RWPE2 (cell line): ENCODE measurements around the gene PPP1R2.

ENCODE experiments used
- ATAC-seq: fragments of 200-7000 bp; cut with Tn5 transposase; 3 replicates; pipeline ENCODE4 v1.9.1; 2021; ENCODE audit warnings: low read depth
- DNase-seq: peaks from one replicate; pipeline ENCODE4 v3.0.0-alpha.2; 2020; ENCODE audit warnings: low spot score
- H3K27ac ChIP-seq: fragments of 450-650 bp; 2 replicates; pipeline ENCODE4 v1.5.1; 2017; ENCODE audit warnings: mild to moderate bottlenecking; ENCODE audit not compliant: poor library complexity, severe bottlenecking
- H3K27me3 ChIP-seq: fragments of 250-450 bp; sonication (Bioruptor Pico); 2 replicates; pipeline ENCODE4 v1.5.1; 2021; ENCODE audit warnings: mild to moderate bottlenecking, moderate library complexity; ENCODE audit not compliant: insufficient read depth, poor library complexity, severe bottlenecking
- H3K36me3 ChIP-seq: fragments of 250-450 bp; sonication (Bioruptor Pico); 2 replicates; pipeline ENCODE4 v1.5.1; 2020; ENCODE audit warnings: low read depth, mild to moderate bottlenecking, moderate library complexity
- H3K4me1 ChIP-seq: fragments of 250-450 bp; sonication (Bioruptor Pico); 2 replicates; pipeline ENCODE4 v1.5.1; 2021; ENCODE audit warnings: mild to moderate bottlenecking, moderate library complexity; ENCODE audit not compliant: insufficient read depth, poor library complexity, severe bottlenecking
- H3K4me3 ChIP-seq: fragments of 250-450 bp; sonication (Bioruptor Pico); 2 replicates; pipeline ENCODE4 v1.5.1; 2021; ENCODE audit warnings: mild to moderate bottlenecking, moderate library complexity; ENCODE audit not compliant: severe bottlenecking
- H3K9me3 ChIP-seq: fragments of 250-450 bp; sonication (Bioruptor Pico); 2 replicates; pipeline ENCODE4 v1.5.1; 2021; ENCODE audit warnings: mild to moderate bottlenecking, moderate library complexity; ENCODE audit not compliant: severe bottlenecking
- TF ChIP-seq, protein P1 (sequence below): fragments of 450-650 bp; IDR thresholded peaks from one replicate; pipeline ENCODE4 v1.5.1; 2017; ENCODE audit warnings: mild to moderate bottlenecking, moderate library complexity; ENCODE audit not compliant: poor library complexity, severe bottlenecking

PPP1R2 gene

DNA sequence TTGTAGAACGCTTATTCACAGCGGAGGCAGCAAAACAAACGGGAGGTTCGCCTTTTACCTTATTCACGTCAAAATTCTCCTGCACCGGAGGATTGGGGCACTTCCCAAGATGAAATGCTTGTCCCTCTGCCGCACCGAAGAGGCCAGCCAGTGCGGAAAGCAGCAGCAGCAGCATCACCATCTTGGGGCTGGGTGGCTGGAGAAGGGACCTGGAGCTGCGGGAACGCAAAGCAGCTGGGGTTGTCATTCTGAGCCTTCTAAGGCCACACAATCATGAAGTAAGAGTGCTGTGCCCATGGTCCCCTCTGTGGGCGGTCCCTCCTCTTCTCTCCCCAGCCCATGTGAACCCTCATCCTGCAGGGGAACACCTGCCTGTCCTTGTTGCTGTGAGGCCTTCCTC is 36.2 kb upstream of the PPP1R2 start:
- no peaks in the 10 kb centered on the region for H3K36me3 ChIP-seq
- ATAC-seq (no peak), DNase-seq (no peak)
- no peak overlapping the region for H3K4me3 ChIP-seq
- H3K27me3 ChIP-seq, result no peaks in the 10 kb centered on the region
- TF ChIP-seq, protein P1, sequence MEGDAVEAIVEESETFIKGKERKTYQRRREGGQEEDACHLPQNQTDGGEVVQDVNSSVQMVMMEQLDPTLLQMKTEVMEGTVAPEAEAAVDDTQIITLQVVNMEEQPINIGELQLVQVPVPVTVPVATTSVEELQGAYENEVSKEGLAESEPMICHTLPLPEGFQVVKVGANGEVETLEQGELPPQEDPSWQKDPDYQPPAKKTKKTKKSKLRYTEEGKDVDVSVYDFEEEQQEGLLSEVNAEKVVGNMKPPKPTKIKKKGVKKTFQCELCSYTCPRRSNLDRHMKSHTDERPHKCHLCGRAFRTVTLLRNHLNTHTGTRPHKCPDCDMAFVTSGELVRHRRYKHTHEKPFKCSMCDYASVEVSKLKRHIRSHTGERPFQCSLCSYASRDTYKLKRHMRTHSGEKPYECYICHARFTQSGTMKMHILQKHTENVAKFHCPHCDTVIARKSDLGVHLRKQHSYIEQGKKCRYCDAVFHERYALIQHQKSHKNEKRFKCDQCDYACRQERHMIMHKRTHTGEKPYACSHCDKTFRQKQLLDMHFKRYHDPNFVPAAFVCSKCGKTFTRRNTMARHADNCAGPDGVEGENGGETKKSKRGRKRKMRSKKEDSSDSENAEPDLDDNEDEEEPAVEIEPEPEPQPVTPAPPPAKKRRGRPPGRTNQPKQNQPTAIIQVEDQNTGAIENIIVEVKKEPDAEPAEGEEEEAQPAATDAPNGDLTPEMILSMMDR, result no peak
- H3K9me3 ChIP-seq, result no peaks in the 10 kb centered on the region
- peaks cover 8% of the 10 kb centered on the region for H3K4me1 ChIP-seq
- H3K27ac ChIP-seq, result no peak overlapping the region

DNA sequence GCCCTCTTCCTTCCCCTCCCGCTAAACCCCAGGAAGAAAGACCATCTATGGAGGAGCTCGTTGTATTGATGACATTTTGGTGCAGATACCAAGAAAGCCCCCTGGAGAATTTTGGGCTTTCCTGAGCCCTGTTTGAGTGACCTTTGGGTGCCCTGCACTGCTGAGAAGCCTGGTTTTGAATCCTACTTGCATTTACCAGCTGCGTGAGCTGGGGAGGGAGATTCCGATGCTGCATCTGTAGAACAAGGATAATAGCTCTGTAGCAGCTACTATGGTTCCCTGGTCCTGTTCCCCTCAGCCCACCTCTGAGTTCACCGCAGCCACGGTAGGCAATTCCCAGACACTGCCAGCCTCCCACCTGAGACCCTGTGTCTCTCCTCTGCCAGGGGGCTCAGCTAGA is 35.4 kb upstream of the PPP1R2 start:
- TF ChIP-seq, protein P1, result no peak

DNA sequence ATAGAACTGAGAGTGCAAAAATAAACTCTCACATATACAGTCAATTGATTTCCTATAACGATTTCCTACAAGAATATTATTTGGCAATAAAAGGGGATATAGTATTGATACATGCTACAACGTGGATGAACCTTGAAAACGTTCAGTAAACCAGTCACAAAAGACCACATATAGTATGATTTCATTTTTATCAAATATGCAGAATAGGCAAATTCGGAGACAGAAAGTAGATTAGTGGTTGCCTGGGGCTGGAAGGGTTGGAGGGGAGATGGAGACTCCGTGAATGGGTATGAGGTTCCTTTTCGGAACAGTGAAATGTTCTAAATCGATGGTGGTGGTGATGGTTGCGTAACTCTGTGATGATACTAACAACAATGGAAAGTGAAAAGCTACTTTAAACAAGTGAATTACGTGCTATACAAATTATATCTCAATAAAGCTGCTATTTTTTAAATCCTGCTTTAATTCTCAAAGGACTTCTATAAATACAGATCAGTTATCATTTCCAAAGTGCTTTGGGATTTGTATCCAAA is 34.6 kb upstream of the PPP1R2 start:
- Histone ChIP-seq H3K4me3 (no peak overlapping the region), H3K36me3 (no peaks in the 10 kb centered on the region), H3K9me3 (no peaks in the 10 kb centered on the region), H3K27ac (no peak overlapping the region), H3K27me3 (no peaks in the 10 kb centered on the region), H3K4me1 (no peaks in the 10 kb centered on the region)
- ATAC-seq (no peak), DNase-seq (no peak)
- TF ChIP-seq, protein P1, result no peak

More for the DNA sequence above, 35.4 kb upstream of the PPP1R2 start:
- DNase-seq (no peak), ATAC-seq (no peak)
- Histone ChIP-seq H3K4me1 (peaks cover under 1% of the 10 kb centered on the region), H3K27me3 (no peaks in the 10 kb centered on the region), H3K9me3 (no peaks in the 10 kb centered on the region), H3K27ac (no peak overlapping the region), H3K4me3 (no peak overlapping the region), H3K36me3 (no peaks in the 10 kb centered on the region)

DNA sequence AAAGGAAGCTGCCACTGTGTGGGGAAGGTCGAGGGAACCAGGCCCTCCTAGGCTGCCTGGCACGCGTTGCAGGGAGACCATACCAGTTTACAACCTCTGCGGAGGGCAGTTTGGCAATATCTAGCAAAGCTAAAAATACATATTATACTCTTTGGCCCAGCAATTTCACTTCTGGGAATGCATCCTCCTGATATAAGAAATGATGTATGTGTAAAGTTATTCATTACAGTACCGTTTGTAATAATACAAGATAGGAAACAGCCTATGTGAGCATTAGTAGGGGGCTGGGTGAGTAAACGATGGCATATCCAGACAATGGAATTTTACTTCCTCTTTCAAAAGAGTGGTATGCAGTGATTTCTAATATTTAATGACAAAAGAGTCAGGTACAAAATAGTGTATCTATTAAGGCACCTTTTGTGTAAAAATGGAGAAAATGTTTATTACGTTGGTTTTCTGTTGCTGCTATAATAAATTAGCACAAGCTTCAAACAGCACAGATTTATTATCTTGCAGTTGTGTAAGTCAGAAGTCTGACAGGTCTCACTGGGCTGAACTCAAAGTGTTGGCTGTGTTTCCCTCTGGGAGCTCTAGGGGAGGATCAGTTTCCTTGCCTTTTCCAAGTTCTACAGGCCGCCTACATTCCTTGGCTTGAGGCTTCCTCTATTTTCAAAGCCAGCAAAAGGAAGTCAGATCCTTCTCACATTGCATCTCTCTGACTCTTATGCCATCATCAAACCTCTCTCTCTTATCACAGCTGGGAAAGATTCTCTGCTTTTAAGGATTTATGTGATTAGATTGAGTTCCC is 31.6 kb upstream of the PPP1R2 start:
- no peak overlapping the region for H3K4me3 ChIP-seq

More for the DNA sequence above, 31.6 kb upstream of the PPP1R2 start:
- Histone ChIP-seq H3K9me3 (no peaks in the 10 kb centered on the region), H3K36me3 (no peaks in the 10 kb centered on the region), H3K27me3 (no peaks in the 10 kb centered on the region), H3K4me1 (no peaks in the 10 kb centered on the region), H3K27ac (no peak overlapping the region)
- DNase-seq, result no peak
- TF ChIP-seq, protein P1, result no peak
- ATAC-seq, result no peak
